Breast epithelium (tissue), 3 donors: ENCODE measurements around the gene COMT.

Experiments
- POLR2A ChIP-seq: fragments of 450-650 bp; IDR thresholded peaks from one replicate; pipeline ENCODE4 v1.6.1; 2016; ENCODE audit warnings: antibody characterized with exemption, mild to moderate bottlenecking, moderate library complexity
- TF ChIP-seq, protein P1 (sequence below), 3 donors: fragments of 450-650 bp; IDR thresholded peaks; one replicate each; pipeline ENCODE4 v1.5.1; 2016 to 2017; ENCODE audit warnings: antibody characterized with exemption in 3 of 3, mild to moderate bottlenecking in 3 of 3, moderate library complexity in 3 of 3

DNA sequence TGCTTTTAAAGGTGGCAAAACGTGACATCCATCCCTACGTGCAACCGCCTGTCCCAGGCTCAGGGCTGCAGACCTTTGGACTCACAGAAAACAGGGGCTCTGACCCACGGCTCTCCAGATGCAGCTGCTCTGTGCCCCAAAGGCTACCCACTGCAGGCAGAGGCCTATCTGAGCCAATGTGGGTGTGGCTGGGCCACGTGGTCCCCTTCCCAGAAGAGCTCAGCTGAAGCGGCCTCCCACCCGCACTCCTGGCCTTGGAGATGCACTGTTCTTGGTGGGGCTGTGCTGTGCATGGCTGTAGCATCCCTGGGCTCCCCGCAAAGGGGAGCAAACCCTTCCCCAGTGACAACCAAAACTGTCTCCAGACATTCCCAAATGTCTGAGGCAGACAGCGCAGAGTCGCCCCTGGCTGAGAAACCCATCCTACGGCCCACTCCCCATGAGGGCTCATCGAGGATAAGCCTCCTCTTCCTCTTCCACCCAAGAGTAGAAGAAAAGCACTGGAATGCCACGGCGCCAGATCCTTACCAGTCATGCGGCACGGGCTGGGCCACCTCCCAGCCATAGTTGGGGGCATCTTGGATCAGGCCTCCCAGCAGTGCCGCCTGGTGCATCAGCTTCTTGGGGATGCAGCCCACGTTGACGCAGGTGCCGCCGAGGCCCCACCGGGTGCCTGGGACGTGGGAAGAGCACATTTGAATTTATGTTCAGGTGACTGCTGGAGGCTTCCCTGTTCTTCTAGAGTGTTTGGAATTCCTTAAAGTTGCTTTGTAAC lies 23.1 kb upstream of the COMT start:
- TF ChIP-seq, protein P1, sequence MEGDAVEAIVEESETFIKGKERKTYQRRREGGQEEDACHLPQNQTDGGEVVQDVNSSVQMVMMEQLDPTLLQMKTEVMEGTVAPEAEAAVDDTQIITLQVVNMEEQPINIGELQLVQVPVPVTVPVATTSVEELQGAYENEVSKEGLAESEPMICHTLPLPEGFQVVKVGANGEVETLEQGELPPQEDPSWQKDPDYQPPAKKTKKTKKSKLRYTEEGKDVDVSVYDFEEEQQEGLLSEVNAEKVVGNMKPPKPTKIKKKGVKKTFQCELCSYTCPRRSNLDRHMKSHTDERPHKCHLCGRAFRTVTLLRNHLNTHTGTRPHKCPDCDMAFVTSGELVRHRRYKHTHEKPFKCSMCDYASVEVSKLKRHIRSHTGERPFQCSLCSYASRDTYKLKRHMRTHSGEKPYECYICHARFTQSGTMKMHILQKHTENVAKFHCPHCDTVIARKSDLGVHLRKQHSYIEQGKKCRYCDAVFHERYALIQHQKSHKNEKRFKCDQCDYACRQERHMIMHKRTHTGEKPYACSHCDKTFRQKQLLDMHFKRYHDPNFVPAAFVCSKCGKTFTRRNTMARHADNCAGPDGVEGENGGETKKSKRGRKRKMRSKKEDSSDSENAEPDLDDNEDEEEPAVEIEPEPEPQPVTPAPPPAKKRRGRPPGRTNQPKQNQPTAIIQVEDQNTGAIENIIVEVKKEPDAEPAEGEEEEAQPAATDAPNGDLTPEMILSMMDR (IDR thresholded peaks at IDR 0.05) = no peak
- no peak for TF ChIP-seq POLR2A
